ENCODE results near the gene ZNF385B.

The ZNF385B gene

GRCh38 chr2:179612108-179612507, 249.3 kb downstream of the ZNF385B start:
- TF ChIP-seq EZH2 (optimal IDR thresholded peaks at IDR 0.05; ENCODE audit: low read depth, low read length) (no peak), EZH2phosphoT487 (IDR thresholded peaks at IDR 0.05; ENCODE audit: low read length) (no peak), CTCF (IDR thresholded peaks at IDR 0.05; ENCODE audit: low read length) (no peak)
- Histone ChIP-seq H4K20me1 (ENCODE audit: insufficient read depth, low read length) (no peaks in the 10 kb centered on the region), H3K4me3 (ENCODE audit: low read length) (no peak overlapping the region), H3K4me1 (ENCODE audit: low read length) (no peaks in the 10 kb centered on the region), H3K4me2 (ENCODE audit: low read depth, low read length) (no peak overlapping the region), H2AFZ (ENCODE audit: low read length) (no peak overlapping the region), H3K27ac (ENCODE audit: low read length) (no peak overlapping the region), H3K9me2 (replicated peaks; ENCODE audit: insufficient read depth, low read length) (no peaks in the 10 kb centered on the region), H3K9ac (ENCODE audit: low read length) (no peak overlapping the region), H3K9me3 (replicated peaks; ENCODE audit: insufficient read depth, low read length) (no peaks in the 10 kb centered on the region), H3F3A (ENCODE audit: insufficient read depth, low read length) (no peaks in the 10 kb centered on the region), H3K27me3 (replicated peaks; ENCODE audit: insufficient read depth, low read length) (no peaks in the 10 kb centered on the region), H3K79me2 (ENCODE audit: low read length) (no peaks in the 10 kb centered on the region), H3K36me3 (replicated peaks; ENCODE audit: insufficient read depth, low read length) (no peaks in the 10 kb centered on the region)
- no peak for DNase-seq

DNA sequence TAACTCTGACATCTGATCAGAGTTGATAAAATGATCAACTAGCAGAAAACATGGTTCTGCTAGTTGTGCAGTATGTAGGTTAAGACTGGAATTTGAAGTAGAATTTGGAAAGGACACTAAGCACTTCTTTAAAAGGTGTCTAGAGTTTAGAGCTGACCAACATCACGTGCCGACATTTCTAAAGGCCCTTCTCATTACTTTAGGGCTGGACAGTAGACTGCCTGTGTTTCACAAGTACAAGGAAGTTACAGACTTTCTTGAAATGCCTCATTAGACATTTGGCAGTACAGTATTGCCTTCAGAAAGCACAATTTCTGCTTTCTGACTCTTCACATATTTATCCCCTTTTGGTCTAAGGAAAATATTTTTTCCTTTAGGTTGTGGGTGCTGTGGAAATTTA, 255.3 kb downstream of the ZNF385B start:
- TF ChIP-seq EZH2 (optimal IDR thresholded peaks at IDR 0.05; ENCODE audit: low read depth, low read length), result no peak
- TF ChIP-seq EZH2phosphoT487 (IDR thresholded peaks at IDR 0.05; ENCODE audit: low read length), result no peak
- TF ChIP-seq CTCF (IDR thresholded peaks at IDR 0.05; ENCODE audit: low read length), result no peak
- H3K4me3 ChIP-seq (ENCODE audit: low read length), result no peak overlapping the region

DNA sequence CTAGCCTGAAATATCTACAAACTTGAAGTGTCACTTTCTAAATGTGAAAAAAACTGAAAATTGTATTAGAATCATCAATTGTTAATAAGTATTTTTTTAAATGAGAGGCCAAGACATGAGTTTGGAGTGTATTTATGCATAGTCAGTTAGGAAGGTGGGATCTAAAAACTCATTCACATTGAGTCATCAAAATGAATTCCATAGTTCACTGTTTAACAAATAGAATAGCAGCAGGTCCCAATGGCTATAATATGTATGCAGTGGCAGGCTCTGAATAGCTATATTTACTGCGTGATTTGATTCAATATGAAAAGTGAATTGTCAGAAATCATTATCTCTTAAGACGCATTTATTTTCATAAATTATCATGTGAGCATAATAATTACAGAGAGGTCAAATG, 256.1 kb downstream of the ZNF385B start:
- Histone ChIP-seq H3K9me3 (replicated peaks; ENCODE audit: insufficient read depth, low read length) (no peaks in the 10 kb centered on the region), H3K36me3 (replicated peaks; ENCODE audit: insufficient read depth, low read length) (no peaks in the 10 kb centered on the region), H2AFZ (ENCODE audit: low read length) (no peak overlapping the region), H3K4me1 (ENCODE audit: low read length) (no peaks in the 10 kb centered on the region), H3K27ac (ENCODE audit: low read length) (no peak overlapping the region), H3F3A (ENCODE audit: insufficient read depth, low read length) (no peaks in the 10 kb centered on the region), H3K9me2 (replicated peaks; ENCODE audit: insufficient read depth, low read length) (no peaks in the 10 kb centered on the region), H3K4me3 (ENCODE audit: low read length) (no peak overlapping the region), H3K9ac (ENCODE audit: low read length) (no peak overlapping the region), H3K4me2 (ENCODE audit: low read depth, low read length) (no peak overlapping the region), H3K27me3 (replicated peaks; ENCODE audit: insufficient read depth, low read length) (no peaks in the 10 kb centered on the region), H4K20me1 (ENCODE audit: insufficient read depth, low read length) (no peaks in the 10 kb centered on the region), H3K79me2 (ENCODE audit: low read length) (no peaks in the 10 kb centered on the region)
- no peak for DNase-seq
- no peak for TF ChIP-seq EZH2 (optimal IDR thresholded peaks at IDR 0.05; ENCODE audit: low read depth, low read length)
- no peak for TF ChIP-seq CTCF (IDR thresholded peaks at IDR 0.05; ENCODE audit: low read length)

More for the DNA sequence above, 255.3 kb downstream of the ZNF385B start:
- Histone ChIP-seq H3K36me3 (replicated peaks; ENCODE audit: insufficient read depth, low read length) (no peaks in the 10 kb centered on the region), H3K4me1 (ENCODE audit: low read length) (no peaks in the 10 kb centered on the region), H3K79me2 (ENCODE audit: low read length) (no peaks in the 10 kb centered on the region), H3K9me2 (replicated peaks; ENCODE audit: insufficient read depth, low read length) (no peaks in the 10 kb centered on the region), H4K20me1 (ENCODE audit: insufficient read depth, low read length) (no peaks in the 10 kb centered on the region), H3K27me3 (replicated peaks; ENCODE audit: insufficient read depth, low read length) (no peaks in the 10 kb centered on the region), H3K27ac (ENCODE audit: low read length) (no peak overlapping the region), H2AFZ (ENCODE audit: low read length) (no peak overlapping the region), H3K9ac (ENCODE audit: low read length) (no peak overlapping the region), H3F3A (ENCODE audit: insufficient read depth, low read length) (no peaks in the 10 kb centered on the region), H3K4me2 (ENCODE audit: low read depth, low read length) (no peak overlapping the region), H3K9me3 (replicated peaks; ENCODE audit: insufficient read depth, low read length) (no peaks in the 10 kb centered on the region)
- no peak for DNase-seq

Measured in MM.1S (cell line).